ENCODE measurements around the gene FAU.

- TF ChIP-seq CTCF (IDR thresholded peaks at IDR 0.05 in 2 of 3, conservative IDR thresholded peaks at IDR 0.05 in 1 of 3; ENCODE audit: borderline replicate concordance in 1 of 3, insufficient read depth in 1 of 3, low read depth in 2 of 3, low read length in 2 of 3) (no peak), EZH2 (IDR thresholded peaks at IDR 0.05) (no peak), ATF3 (IDR thresholded peaks at IDR 0.05) (no peak), MAX (IDR thresholded peaks at IDR 0.05) (no peak), REST (IDR thresholded peaks at IDR 0.05; ENCODE audit: low read depth) (no peak), YY1 (IDR thresholded peaks at IDR 0.05; ENCODE audit: extremely low read depth, insufficient replicate concordance, low read depth, low read length) (no peak), POLR2A (IDR thresholded peaks at IDR 0.05; ENCODE audit: borderline replicate concordance, extremely low read depth, insufficient read depth, insufficient read length) (no peak), RAD21 (IDR thresholded peaks at IDR 0.05; ENCODE audit: low read depth) (no peak)
Measured at GRCh38 chr11:65125197-65126056, 3.5 kb upstream of the FAU start.

All from HCT116 (cell line).